Measurements from ENCODE around the gene LCE1F. TPM values are rescaled to one million over a fixed set of nuclear protein-coding genes. Genes with fewer than 3 reads are reported as not detected.

Gene LCE1F
- polyA plus RNA-seq, 1 of the 3 experiments (the other 2 are of a cell fraction) = not detected

DNA sequence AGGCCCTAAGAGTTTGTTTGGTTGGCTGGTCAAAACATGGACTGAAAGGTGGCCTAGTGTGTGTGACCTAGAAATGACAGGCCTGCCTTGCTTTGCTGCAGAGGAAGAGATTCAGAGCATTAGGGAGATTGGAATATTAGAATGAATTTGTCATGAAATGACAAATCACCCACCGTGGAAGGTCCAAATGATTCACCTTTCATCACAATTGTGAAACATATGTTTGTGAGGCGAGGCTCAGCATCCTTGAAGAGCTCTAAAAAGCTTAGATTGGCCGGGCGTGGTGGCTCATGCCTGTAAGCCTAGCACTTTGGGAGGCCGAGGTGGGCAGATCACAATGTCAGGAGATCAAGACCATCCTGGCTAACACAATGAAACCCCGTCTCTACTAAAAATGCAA lies 42.4 kb downstream of the LCE1F start:
- H4K20me1 ChIP-seq (ENCODE audit: insufficient read depth) = no peaks in the 10 kb centered on the region
- TF ChIP-seq FOXJ3 (CRISPR knock-in tag; IDR thresholded peaks at IDR 0.05) (no peak), TEAD4 (IDR thresholded peaks at IDR 0.05; ENCODE audit: borderline replicate concordance, insufficient read depth) (no peak), RCOR1 (IDR thresholded peaks at IDR 0.05; ENCODE audit: low read length) (no peak), REST (IDR thresholded peaks at IDR 0.05; ENCODE audit: low read depth, low read length) (no peak), GABPA (IDR thresholded peaks at IDR 0.05; ENCODE audit: low read depth) (no peak), CHD2 (IDR thresholded peaks at IDR 0.05; ENCODE audit: low read length, partially characterized antibody) (no peak), MXI1 (IDR thresholded peaks at IDR 0.05; ENCODE audit: low read depth, low read length) (no peak), CTCF (IDR thresholded peaks at IDR 0.05) (no peak), ELF1 (IDR thresholded peaks at IDR 0.05) (no peak), YY1 (IDR thresholded peaks at IDR 0.05; ENCODE audit: low read depth) (no peak), POLR2AphosphoS5 (IDR thresholded peaks at IDR 0.05; ENCODE audit: low read depth, low read length) (no peak), SIN3A (IDR thresholded peaks at IDR 0.05; ENCODE audit: borderline replicate concordance, low read depth, low read length) (no peak), EZH2phosphoT487 (IDR thresholded peaks at IDR 0.05; ENCODE audit: borderline replicate concordance, low read depth) (no peak), FOSL2 (IDR thresholded peaks at IDR 0.05; ENCODE audit: borderline replicate concordance, low read depth) (no peak), RAD21 (IDR thresholded peaks at IDR 0.05; ENCODE audit: low read length) (no peak), SMC3 (IDR thresholded peaks at IDR 0.05; ENCODE audit: low read depth, low read length) (no peak), GATA2 (CRISPR knock-in tag; IDR thresholded peaks at IDR 0.05) (no peak)
- TF ChIP-seq, protein P1, sequence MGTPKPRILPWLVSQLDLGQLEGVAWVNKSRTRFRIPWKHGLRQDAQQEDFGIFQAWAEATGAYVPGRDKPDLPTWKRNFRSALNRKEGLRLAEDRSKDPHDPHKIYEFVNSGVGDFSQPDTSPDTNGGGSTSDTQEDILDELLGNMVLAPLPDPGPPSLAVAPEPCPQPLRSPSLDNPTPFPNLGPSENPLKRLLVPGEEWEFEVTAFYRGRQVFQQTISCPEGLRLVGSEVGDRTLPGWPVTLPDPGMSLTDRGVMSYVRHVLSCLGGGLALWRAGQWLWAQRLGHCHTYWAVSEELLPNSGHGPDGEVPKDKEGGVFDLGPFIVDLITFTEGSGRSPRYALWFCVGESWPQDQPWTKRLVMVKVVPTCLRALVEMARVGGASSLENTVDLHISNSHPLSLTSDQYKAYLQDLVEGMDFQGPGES (IDR thresholded peaks at IDR 0.05; ENCODE audit: low read depth, low read length) = no peak
- TF ChIP-seq, protein P2, sequence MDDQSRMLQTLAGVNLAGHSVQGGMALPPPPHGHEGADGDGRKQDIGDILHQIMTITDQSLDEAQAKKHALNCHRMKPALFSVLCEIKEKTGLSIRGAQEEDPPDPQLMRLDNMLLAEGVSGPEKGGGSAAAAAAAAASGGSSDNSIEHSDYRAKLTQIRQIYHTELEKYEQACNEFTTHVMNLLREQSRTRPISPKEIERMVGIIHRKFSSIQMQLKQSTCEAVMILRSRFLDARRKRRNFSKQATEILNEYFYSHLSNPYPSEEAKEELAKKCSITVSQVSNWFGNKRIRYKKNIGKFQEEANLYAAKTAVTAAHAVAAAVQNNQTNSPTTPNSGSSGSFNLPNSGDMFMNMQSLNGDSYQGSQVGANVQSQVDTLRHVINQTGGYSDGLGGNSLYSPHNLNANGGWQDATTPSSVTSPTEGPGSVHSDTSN (IDR thresholded peaks at IDR 0.05) = no peak
- no peaks in the 10 kb centered on the region; the same call in 1 of the 2 replicates for H3K27me3 ChIP-seq (ENCODE audit: insufficient read depth)
- H3K9me3 ChIP-seq = no peaks in the 10 kb centered on the region
- no peaks in the 10 kb centered on the region for H3K4me1 ChIP-seq (ENCODE audit: control insufficient read depth in 1 of 2, insufficient read depth in 2 of 2, low read depth in 1 of 2, low read length in 1 of 2)
- no peak overlapping the region for H3K4me3 ChIP-seq (ENCODE audit: low read depth in 2 of 2, low read length in 1 of 2)
- WGBS (ENCODE audit: low lambda C conversion rate) = 3% methylated on average over 6 of the region's 6 CpGs
- no peaks in the 10 kb centered on the region for H3K79me2 ChIP-seq (ENCODE audit: insufficient read depth)
- H3K9me2 ChIP-seq = no peaks in the 10 kb centered on the region
- CTCF ChIA-PET = no interaction called here
- no peak overlapping the region for H3K27ac ChIP-seq (ENCODE audit: low read depth in 2 of 2, low read length in 1 of 2)
- H3K9ac ChIP-seq = no peak overlapping the region
- no peak overlapping the region for H3K4me2 ChIP-seq
- no peak for DNase-seq
- POLR2A ChIA-PET = no interaction called here
- no peaks in the 10 kb centered on the region for H3F3A ChIP-seq (replicated peaks; ENCODE audit: insufficient read depth)
- no peaks in the 10 kb centered on the region for H3K36me3 ChIP-seq (replicated peaks in 1 of 2; ENCODE audit: control insufficient read depth in 1 of 2, insufficient read depth in 2 of 2, low read length in 1 of 2)
- H2AFZ ChIP-seq (ENCODE audit: low read depth) = no peak overlapping the region
